Hematopoietic multipotent progenitor cell (in vitro differentiated cells): ENCODE data around the gene PDGFRA. TPM values are rescaled to one million over a fixed set of nuclear protein-coding genes. Genes with fewer than 3 reads are reported as not detected.
A peak's percentile ranks its signal among the peaks of the same experiment; 100 is the strongest.
"Not testable (repeated sequence)": the region's sequence is repeated elsewhere in the genome, so short reads cannot be mapped to it uniquely, and the experiment has no call there.

Experiments used
- DNase-seq, 3 donors: peaks; one replicate each; pipeline ENCODE4 v3.0.0-alpha.2; 2011 to 2015; ENCODE audit warnings: low read depth in 2 of 3, low spot score in 2 of 3
- total RNA-seq: library from RNA; depleted of rRNA; stranded (reverse); fragments of >200 nt; gene quantifications from one replicate; pipeline ENCODE4 v1.2.3, GENCODE V29; 2012

The PDGFRA gene
- total RNA-seq, 1 donor: under 0.01 TPM

DNA sequence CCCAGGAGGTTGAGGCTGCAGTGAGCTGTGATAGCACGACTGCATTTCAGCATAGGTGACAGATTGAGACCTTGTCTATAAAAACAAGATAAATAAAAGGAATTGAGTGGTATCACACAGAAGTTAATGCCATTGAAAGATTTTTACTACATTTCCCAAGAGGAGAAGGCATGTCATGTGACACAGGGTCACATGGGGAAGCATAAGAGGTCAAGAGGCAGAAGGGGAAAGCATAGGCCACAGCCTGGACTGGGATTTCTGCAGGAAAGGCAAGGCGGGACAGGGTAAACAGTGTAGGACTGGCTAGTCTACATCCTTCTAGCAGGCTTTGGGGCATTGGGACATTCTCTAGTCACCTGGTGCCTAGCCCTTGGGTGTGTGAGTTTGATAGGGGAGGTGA is 88.6 kb downstream of the PDGFRA start:
- DNase-seq: no peak

DNA sequence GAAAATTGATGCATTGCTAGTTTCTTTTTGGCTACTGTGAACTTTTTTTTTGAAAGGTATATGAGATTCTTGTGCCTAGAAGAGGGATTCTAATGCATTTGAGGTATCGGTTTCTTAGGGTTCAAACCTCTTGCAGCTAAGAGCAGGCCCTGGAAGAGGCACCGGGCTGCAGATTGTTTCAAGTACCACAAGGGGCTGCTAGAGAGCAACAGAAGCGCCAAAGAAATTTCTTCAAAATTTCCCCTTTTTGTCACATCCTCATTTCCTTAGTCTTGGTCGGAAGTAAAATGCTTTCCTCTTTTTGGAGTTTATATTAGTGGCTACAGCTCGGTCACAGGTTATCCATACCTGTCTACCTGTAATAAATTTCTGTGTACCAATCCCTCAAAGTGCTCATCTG is 89.8 kb downstream of the PDGFRA start:
- peak in 2 of 3 donors; percentile 53 to 72 for DNase-seq

GRCh38 chr4:54320826-54321685 is 92.0 kb downstream of the PDGFRA start:
- no peak for DNase-seq

- peak in 2 of 3 donors; percentile 57 to 81 for DNase-seq
These were observed 93.8 kb downstream of the PDGFRA start for GRCh38 chr4:54322818-54323417.

GRCh38 chr4:54330896-54331295 is 101.8 kb downstream of the PDGFRA start:
- no peak for DNase-seq

DNA sequence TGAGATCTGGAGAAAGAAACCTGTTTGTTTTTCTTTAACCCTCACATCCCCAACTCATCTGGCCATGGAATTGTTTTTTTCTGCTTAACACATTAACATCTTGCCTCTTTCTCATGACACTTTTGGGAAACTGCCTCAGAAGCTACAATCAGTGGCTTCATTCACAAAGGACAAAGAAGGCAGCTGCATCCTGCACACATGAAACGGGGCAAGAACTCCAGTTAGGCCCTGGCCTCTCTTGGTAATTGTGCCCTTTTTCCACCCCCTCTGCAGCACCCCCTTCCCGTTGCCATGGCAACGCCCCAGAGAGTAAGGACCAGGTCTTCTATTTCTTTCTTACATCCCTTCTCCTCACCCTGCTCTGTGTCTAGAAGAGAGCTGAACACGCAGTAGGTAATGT is 103.4 kb downstream of the PDGFRA start:
- no peak for DNase-seq

- no peak for DNase-seq
These were observed 104.6 kb downstream of the PDGFRA start for GRCh38 chr4:54333657-54334056.

DNA sequence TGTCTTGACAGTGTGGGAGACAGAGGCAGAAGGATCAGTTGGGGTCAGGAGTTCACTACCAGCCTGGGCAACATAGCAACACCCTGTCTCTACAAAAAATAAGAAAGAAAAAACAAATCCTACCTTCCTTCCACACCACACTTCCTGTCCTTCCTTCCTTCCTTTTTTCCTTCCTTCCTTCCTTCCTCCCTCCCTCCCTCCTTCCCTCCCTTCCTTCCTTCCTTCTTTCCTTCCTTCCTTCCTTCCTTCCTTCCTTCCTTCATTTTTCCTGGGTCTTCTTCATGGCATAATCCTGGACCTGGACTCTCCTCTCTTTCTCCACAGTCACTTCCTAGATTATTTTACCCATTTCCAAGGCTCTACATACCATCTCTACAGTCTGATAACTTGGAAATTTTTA is 105.7 kb downstream of the PDGFRA start:
- DNase-seq: not testable (repeated sequence)

DNA sequence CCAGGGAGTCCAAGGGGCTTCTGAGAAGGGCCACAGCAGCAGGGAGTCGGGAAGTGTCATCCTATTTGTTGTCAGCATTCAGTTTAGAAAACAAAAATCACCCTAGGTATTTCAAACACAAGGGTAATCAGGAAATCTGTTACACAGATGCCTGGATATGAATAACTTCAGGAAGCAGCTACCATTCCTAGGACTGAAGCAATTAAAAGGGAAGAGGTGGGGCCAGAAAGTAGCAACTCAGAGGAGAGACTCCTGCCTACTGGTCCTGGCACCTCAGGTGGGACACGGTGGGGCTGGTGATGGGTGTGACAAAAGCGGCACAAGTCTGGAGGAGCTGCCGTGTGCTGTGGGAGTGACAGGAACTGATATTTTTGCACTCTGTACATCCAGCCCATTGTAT is 107.9 kb downstream of the PDGFRA start:
- DNase-seq: no peak

DNA sequence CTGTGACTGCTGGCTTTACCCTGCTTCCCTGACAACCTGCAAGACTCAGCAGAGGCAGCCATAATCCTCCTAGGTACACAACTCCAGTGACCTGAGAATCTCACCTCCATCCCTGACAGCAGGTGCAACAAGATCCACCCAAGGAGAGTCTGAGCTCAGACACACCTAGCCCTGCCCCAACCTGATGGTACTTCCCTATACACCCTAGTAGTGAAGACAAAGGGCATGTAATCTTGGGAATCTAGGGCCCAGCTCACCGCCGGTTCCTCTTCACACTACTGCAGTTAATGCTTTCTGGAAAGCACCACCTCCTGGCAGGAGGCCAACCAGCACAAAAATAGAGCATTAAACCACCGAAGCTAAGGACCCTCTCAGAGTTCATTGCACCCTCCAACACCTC is 113.0 kb downstream of the PDGFRA start:
- not testable (repeated sequence) for DNase-seq

Other genes starting within 250 kb of the PDGFRA start
- gene CHIC2, start 164.7 kb upstream of the PDGFRA start, total RNA-seq: 45.2 TPM
- not detected for gene GSX2, start 129.1 kb upstream of the PDGFRA start, total RNA-seq